ENCODE results near the gene IDI2.

The IDI2 gene

GRCh38 chr10:978826-979421 lies 46.7 kb downstream of the IDI2 start:
- H3K4me3 ChIP-seq (ENCODE audit: low read length): no peak overlapping the region
- peaks cover 10% of the 10 kb centered on the region for H3K9me3 ChIP-seq (ENCODE audit: low read length)

GRCh38 chr10:976316-976715 lies 49.3 kb downstream of the IDI2 start:
- Histone ChIP-seq H3K9me3 (ENCODE audit: low read length) (peaks cover 13% of the 10 kb centered on the region), H3K4me3 (ENCODE audit: low read length) (no peak overlapping the region), H3K36me3 (ENCODE audit: insufficient read depth, low read length) (no peaks in the 10 kb centered on the region), H3K27me3 (ENCODE audit: insufficient read depth, low read length) (no peaks in the 10 kb centered on the region), H3K4me1 (ENCODE audit: insufficient read depth, low read length) (no peaks in the 10 kb centered on the region), H2AFZ (ENCODE audit: low read depth, low read length) (no peak overlapping the region)

More at GRCh38 chr10:978826-979421, 46.7 kb downstream of the IDI2 start:
- Histone ChIP-seq H3K36me3 (ENCODE audit: insufficient read depth, low read length) (no peaks in the 10 kb centered on the region), H3K27me3 (ENCODE audit: insufficient read depth, low read length) (no peaks in the 10 kb centered on the region), H2AFZ (ENCODE audit: low read depth, low read length) (no peak overlapping the region), H3K4me1 (ENCODE audit: insufficient read depth, low read length) (no peaks in the 10 kb centered on the region)

- Histone ChIP-seq H3K4me1 (ENCODE audit: insufficient read depth, low read length) (peaks cover 10% of the 10 kb centered on the region), H3K9me3 (ENCODE audit: low read length) (peaks cover 5% of the 10 kb centered on the region), H3K4me3 (ENCODE audit: low read length) (no peak overlapping the region), H3K27me3 (ENCODE audit: insufficient read depth, low read length) (no peaks in the 10 kb centered on the region), H3K36me3 (ENCODE audit: insufficient read depth, low read length) (no peaks in the 10 kb centered on the region), H2AFZ (ENCODE audit: low read depth, low read length) (no peak overlapping the region)
Observed at GRCh38 chr10:974785-975074, 50.9 kb downstream of the IDI2 start.

- Histone ChIP-seq H3K9me3 (ENCODE audit: low read length) (peaks cover 5% of the 10 kb centered on the region), H3K27me3 (ENCODE audit: insufficient read depth, low read length) (no peaks in the 10 kb centered on the region), H3K4me1 (ENCODE audit: insufficient read depth, low read length) (peaks cover 10% of the 10 kb centered on the region), H3K4me3 (ENCODE audit: low read length) (no peak overlapping the region), H2AFZ (ENCODE audit: low read depth, low read length) (no peak overlapping the region), H3K36me3 (ENCODE audit: insufficient read depth, low read length) (no peaks in the 10 kb centered on the region)
Observed at GRCh38 chr10:974038-974784, 51.4 kb downstream of the IDI2 start.

GRCh38 chr10:972763-973162 lies 52.9 kb downstream of the IDI2 start:
- no peaks in the 10 kb centered on the region for H3K27me3 ChIP-seq (ENCODE audit: insufficient read depth, low read length)
- H3K9me3 ChIP-seq (ENCODE audit: low read length): peaks cover 5% of the 10 kb centered on the region
- H3K4me3 ChIP-seq (ENCODE audit: low read length): no peak overlapping the region
- no peak overlapping the region for H2AFZ ChIP-seq (ENCODE audit: low read depth, low read length)
- no peaks in the 10 kb centered on the region for H3K36me3 ChIP-seq (ENCODE audit: insufficient read depth, low read length)
- H3K4me1 ChIP-seq (ENCODE audit: insufficient read depth, low read length): peaks cover 16% of the 10 kb centered on the region

GRCh38 chr10:971613-972012 lies 54.0 kb downstream of the IDI2 start:
- H2AFZ ChIP-seq (ENCODE audit: low read depth, low read length): no peak overlapping the region
- H3K27me3 ChIP-seq (ENCODE audit: insufficient read depth, low read length): no peaks in the 10 kb centered on the region
- no peak overlapping the region for H3K4me3 ChIP-seq (ENCODE audit: low read length)
- H3K36me3 ChIP-seq (ENCODE audit: insufficient read depth, low read length): no peaks in the 10 kb centered on the region
- peaks cover 5% of the 10 kb centered on the region for H3K9me3 ChIP-seq (ENCODE audit: low read length)
- peaks cover 16% of the 10 kb centered on the region for H3K4me1 ChIP-seq (ENCODE audit: insufficient read depth, low read length)

- H3K36me3 ChIP-seq (ENCODE audit: insufficient read depth, low read length): no peaks in the 10 kb centered on the region
- no peak overlapping the region for H2AFZ ChIP-seq (ENCODE audit: low read depth, low read length)
- no peaks in the 10 kb centered on the region for H3K27me3 ChIP-seq (ENCODE audit: insufficient read depth, low read length)
- peaks cover 3% of the 10 kb centered on the region for H3K9me3 ChIP-seq (ENCODE audit: low read length)
- peaks cover 16% of the 10 kb centered on the region for H3K4me1 ChIP-seq (ENCODE audit: insufficient read depth, low read length)
- H3K4me3 ChIP-seq (ENCODE audit: low read length): no peak overlapping the region
Observed at GRCh38 chr10:971150-971542, 54.5 kb downstream of the IDI2 start.

GRCh38 chr10:970311-971149 lies 55.1 kb downstream of the IDI2 start:
- Histone ChIP-seq H3K4me1 (ENCODE audit: insufficient read depth, low read length) (peaks cover 16% of the 10 kb centered on the region), H2AFZ (ENCODE audit: low read depth, low read length) (peak overlapping the region; percentile 9), H3K27me3 (ENCODE audit: insufficient read depth, low read length) (no peaks in the 10 kb centered on the region), H3K4me3 (ENCODE audit: low read length) (no peak overlapping the region), H3K36me3 (ENCODE audit: insufficient read depth, low read length) (no peaks in the 10 kb centered on the region), H3K9me3 (ENCODE audit: low read length) (peaks cover 3% of the 10 kb centered on the region)

- no peak overlapping the region for H2AFZ ChIP-seq (ENCODE audit: low read depth, low read length)
- no peak overlapping the region for H3K4me3 ChIP-seq (ENCODE audit: low read length)
- H3K9me3 ChIP-seq (ENCODE audit: low read length): peaks cover 3% of the 10 kb centered on the region
Observed at GRCh38 chr10:969473-970150, 56.0 kb downstream of the IDI2 start.

More at GRCh38 chr10:969473-970150, 56.0 kb downstream of the IDI2 start:
- H3K4me1 ChIP-seq (ENCODE audit: insufficient read depth, low read length): peaks cover 16% of the 10 kb centered on the region
- H3K36me3 ChIP-seq (ENCODE audit: insufficient read depth, low read length): no peaks in the 10 kb centered on the region
- H3K27me3 ChIP-seq (ENCODE audit: insufficient read depth, low read length): no peaks in the 10 kb centered on the region
